Astrocyte of the spinal cord (primary cell): ENCODE results near the gene C12orf42.

Experiments used
- DNase-seq: peaks from one replicate; pipeline ENCODE4 v3.0.0; 2011; ENCODE audit warnings: low read depth, low spot score
- H3K4me3 ChIP-seq: 2 replicates; pipeline ENCODE4 v1.5.1; 2011; ENCODE audit warnings: low read depth, mild to moderate bottlenecking, low read length, moderate library complexity
- in situ Hi-C: cut with HindIII; loops from 2 replicates; pipeline ENCODE4 v1.10.0; 2017; ENCODE audit warnings: low sequenced_read_pairs
- TF ChIP-seq, protein P1 (sequence below): IDR thresholded peaks from 2 replicates; pipeline ENCODE4 v1.5.1; 2012; ENCODE audit warnings: low read depth, mild to moderate bottlenecking, low read length, inconsistent platforms

The C12orf42 gene

DNA sequence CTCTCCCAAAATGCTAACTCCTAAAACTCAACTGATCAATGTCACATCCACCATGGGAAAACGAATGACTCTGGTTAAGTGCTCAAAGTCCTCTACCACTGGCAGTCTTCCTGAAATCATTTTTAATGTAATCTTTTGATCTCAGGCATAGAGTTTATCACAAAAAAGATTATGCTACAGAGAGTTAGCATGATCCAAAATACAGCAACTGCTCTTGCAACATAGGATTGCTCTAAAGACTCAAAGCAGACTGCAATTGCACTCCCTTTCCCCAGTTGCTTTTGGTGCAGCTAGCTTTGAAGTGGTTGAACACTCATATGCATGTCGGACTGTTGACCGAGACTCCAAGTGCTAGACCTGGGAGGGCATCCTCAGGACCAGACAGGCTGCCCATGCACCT is 109.3 kb downstream of the C12orf42 start:
- DNase-seq: no peak
- TF ChIP-seq, protein P1, sequence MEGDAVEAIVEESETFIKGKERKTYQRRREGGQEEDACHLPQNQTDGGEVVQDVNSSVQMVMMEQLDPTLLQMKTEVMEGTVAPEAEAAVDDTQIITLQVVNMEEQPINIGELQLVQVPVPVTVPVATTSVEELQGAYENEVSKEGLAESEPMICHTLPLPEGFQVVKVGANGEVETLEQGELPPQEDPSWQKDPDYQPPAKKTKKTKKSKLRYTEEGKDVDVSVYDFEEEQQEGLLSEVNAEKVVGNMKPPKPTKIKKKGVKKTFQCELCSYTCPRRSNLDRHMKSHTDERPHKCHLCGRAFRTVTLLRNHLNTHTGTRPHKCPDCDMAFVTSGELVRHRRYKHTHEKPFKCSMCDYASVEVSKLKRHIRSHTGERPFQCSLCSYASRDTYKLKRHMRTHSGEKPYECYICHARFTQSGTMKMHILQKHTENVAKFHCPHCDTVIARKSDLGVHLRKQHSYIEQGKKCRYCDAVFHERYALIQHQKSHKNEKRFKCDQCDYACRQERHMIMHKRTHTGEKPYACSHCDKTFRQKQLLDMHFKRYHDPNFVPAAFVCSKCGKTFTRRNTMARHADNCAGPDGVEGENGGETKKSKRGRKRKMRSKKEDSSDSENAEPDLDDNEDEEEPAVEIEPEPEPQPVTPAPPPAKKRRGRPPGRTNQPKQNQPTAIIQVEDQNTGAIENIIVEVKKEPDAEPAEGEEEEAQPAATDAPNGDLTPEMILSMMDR: no peak
- in situ Hi-C loops: no loop called here
- H3K4me3 ChIP-seq: no peak overlapping the region

DNA sequence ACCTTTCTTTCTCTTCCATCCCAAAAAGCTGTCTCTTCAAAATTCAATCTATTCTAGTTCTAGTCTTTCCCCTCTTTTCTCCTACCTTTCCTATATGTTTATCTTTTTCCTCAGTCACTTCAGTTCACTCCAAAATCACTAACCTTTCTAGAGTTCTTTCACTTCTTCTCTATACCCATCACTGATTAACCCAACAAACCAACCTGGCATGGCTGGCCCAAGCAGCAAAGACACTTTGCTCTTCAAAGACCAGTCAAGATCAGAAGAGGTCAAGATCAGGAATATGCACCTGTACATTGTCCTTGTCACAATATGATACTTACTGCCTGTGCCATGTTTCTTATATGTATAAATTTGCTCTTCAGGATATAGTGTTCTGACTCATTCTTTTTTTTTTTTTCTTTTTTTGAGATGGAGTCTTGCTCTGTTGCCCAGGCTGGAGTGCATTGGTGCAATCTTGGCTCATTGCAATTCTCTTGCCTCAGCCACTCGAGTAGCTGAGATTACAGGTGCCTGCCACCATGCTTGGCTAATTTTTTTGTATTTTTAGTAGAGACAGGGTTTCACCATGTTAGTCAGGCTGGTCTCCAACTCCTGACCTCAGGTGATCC is 112.9 kb downstream of the C12orf42 start:
- TF ChIP-seq, protein P1: no peak
- no peak overlapping the region for H3K4me3 ChIP-seq
- in situ Hi-C loops: no loop called here
- DNase-seq: no peak

DNA sequence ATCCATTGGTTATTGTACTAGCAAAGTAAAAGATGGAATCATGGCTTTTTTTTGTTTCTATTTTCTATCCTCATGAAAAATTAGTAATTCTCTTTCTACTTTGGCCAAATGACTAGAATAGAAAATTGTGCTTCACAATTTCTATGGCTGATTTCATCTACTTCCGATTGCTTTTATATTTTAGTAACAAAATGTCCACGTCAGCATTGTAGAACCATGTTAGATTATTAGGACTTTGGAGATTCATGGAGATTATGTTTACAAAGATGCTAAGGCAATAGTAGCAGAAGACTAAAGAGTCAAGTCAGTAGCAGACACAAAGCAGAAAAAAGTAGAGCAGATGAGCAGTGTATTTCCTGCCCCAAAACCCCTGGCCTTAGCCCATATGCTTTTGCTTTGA is 113.6 kb downstream of the C12orf42 start:
- no peak for DNase-seq
- in situ Hi-C loops: no loop called here
- H3K4me3 ChIP-seq: no peak overlapping the region
- TF ChIP-seq, protein P1: no peak

DNA sequence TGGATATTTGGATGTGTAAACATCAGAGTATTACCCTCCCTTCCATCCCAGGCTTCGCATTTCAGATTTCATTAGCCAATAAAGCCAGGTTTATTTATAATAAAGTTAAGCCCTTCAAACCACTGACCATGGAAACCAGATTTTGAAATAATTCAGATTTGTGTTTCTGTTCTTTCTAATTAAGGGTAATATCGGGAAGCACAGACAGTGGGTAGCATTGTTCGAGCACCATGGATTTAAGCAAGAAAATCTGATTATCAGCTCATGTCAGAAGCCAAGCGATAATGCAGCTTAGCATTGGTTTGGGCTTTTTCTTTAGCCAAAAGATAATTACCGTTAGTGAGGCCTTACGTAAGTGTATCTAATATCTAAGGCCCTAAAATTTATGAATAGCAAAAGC is 116.1 kb downstream of the C12orf42 start:
- TF ChIP-seq, protein P1: no peak
- in situ Hi-C loops: no loop called here
- no peak overlapping the region for H3K4me3 ChIP-seq
- DNase-seq: no peak

DNA sequence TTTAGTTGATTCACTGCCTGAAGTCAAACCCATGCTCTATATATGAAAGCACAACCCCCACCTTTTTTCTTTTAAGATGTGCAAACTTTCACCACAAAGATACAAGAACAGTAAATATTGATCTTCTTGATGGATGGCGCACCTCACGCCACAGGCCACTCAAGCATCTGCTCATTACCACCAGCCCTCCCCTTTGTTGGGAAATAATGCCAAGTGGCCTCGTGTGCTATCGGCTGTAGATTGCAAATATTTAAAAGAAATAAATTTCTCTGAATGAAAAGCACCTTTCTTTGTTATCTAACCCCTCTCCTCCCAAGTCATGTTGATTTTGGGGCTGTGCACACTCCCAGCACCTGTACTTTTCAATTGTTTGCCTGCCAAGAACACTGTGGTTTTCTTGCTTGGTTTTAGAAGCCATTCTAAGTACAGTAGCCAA is 122.7 kb downstream of the C12orf42 start:
- TF ChIP-seq, protein P1: no peak
- DNase-seq: no peak
- in situ Hi-C loops: no loop called here
- no peak overlapping the region for H3K4me3 ChIP-seq

DNA sequence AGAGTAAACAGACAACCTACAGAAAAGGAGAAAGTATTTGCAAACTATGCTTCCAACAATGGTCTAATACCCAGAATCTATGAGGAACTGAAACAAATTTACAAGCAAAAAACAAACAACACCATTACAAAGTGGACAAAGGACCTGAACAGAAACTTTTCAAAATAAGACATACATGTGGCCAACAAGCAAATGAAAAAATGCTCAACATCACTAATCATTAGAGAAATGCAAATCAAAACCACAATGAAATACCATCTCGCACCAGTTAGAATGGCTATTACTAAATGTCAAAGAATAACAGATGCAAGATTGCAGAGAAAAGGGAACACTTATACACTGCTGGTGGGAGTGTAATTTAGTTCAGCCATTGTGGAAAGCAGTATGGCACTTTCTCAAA is 125.8 kb downstream of the C12orf42 start:
- H3K4me3 ChIP-seq: no peak overlapping the region
- TF ChIP-seq, protein P1: no peak
- no peak for DNase-seq
- in situ Hi-C loops: no loop called here
